ENCODE results near the gene UNC50. TPM values are rescaled to one million over a fixed set of nuclear protein-coding genes. Genes with fewer than 3 reads are reported as not detected.

Gene UNC50
- total RNA-seq, 1 donor from 2014 or later, result 27.9 TPM

- no peak for DNase-seq (ENCODE audit: low spot score)
- intact Hi-C loops (cut with DNase I), result loop anchor here (5.0 to 10.0 kb wide), 2 partner anchors 160 to 192 kb away; partner anchors contain the start of gene INPP4A
Measured at GRCh38 chr2:98604547-98604946, 3.8 kb upstream of the UNC50 start.

- intact Hi-C loops (cut with DNase I), result loop anchor here (5.0 to 10.0 kb wide), 2 partner anchors 43 to 160 kb away; partner anchors contain the start of gene INPP4A
- no peak for DNase-seq (ENCODE audit: low spot score)
Measured at GRCh38 chr2:98605076-98605475, 3.3 kb upstream of the UNC50 start.

- DNase-seq (ENCODE audit: low spot score), result no peak
- intact Hi-C loops (cut with DNase I), result loop anchor here (5.0 to 10.0 kb wide), 2 partner anchors 44 to 162 kb away; partner anchors contain the start of gene INPP4A
Measured at GRCh38 chr2:98606431-98606830, 2.0 kb upstream of the UNC50 start.

GRCh38 chr2:98607104-98607503 is 1.3 kb upstream of the UNC50 start:
- DNase-seq (ENCODE audit: low spot score), result no peak
- intact Hi-C loops (cut with DNase I), result loop anchor here (5.0 to 10.0 kb wide), 2 partner anchors 45 to 162 kb away; partner anchors contain the start of gene INPP4A

GRCh38 chr2:98607741-98608115 is 661 bp upstream of the UNC50 start:
- intact Hi-C loops (cut with DNase I), result loop anchor here (5.0 to 10.0 kb wide), 2 partner anchors 45 to 163 kb away; partner anchors contain the start of gene INPP4A
- DNase-seq (ENCODE audit: low spot score), result no peak

- DNase-seq (ENCODE audit: low spot score), result no peak
- intact Hi-C loops (cut with DNase I), result loop anchor here (5.0 to 10.0 kb wide), 2 partner anchors 47 to 164 kb away; partner anchors contain the start of gene INPP4A
Measured at GRCh38 chr2:98608962-98609604, 694 bp downstream of the UNC50 start.

- intact Hi-C loops (cut with DNase I), result no loop called here
- no peak for DNase-seq (ENCODE audit: low spot score)
Measured at GRCh38 chr2:98614024-98614739, 5.8 kb downstream of the UNC50 start.

- intact Hi-C loops (cut with DNase I), result no loop called here
- no peak for DNase-seq (ENCODE audit: low spot score)
Measured at GRCh38 chr2:98615481-98615880, 7.1 kb downstream of the UNC50 start.

GRCh38 chr2:98617149-98617548 is 8.8 kb downstream of the UNC50 start:
- intact Hi-C loops (cut with DNase I), result no loop called here
- no peak for DNase-seq (ENCODE audit: low spot score)

GRCh38 chr2:98623657-98624056 is 15.3 kb downstream of the UNC50 start:
- DNase-seq (ENCODE audit: low spot score), result no peak
- intact Hi-C loops (cut with DNase I), result no loop called here

- DNase-seq (ENCODE audit: low spot score), result no peak
- intact Hi-C loops (cut with DNase I), result no loop called here
Measured at GRCh38 chr2:98632351-98632750, 24.0 kb downstream of the UNC50 start.

- DNase-seq (ENCODE audit: low spot score), result no peak
- intact Hi-C loops (cut with DNase I), result no loop called here
Measured at GRCh38 chr2:98634406-98635092, 26.2 kb downstream of the UNC50 start.

- intact Hi-C loops (cut with DNase I), result no loop called here
- no peak for DNase-seq (ENCODE audit: low spot score)
Measured at GRCh38 chr2:98637401-98638147, 29.2 kb downstream of the UNC50 start.

GRCh38 chr2:98643496-98644100 is 35.2 kb downstream of the UNC50 start:
- DNase-seq (ENCODE audit: low spot score), result no peak
- intact Hi-C loops (cut with DNase I), result no loop called here

GRCh38 chr2:98647636-98648035 is 39.2 kb downstream of the UNC50 start:
- intact Hi-C loops (cut with DNase I), result loop anchor here (5.0 kb wide), 1 partner anchor 420 kb away; no protein-coding TSS in a partner anchor

GRCh38 chr2:98648451-98648850 is 40.1 kb downstream of the UNC50 start:
- intact Hi-C loops (cut with DNase I), result loop anchor here (5.0 kb wide), 1 partner anchor 419 kb away; no protein-coding TSS in a partner anchor
- DNase-seq (ENCODE audit: low spot score), result no peak

More at GRCh38 chr2:98647636-98648035, 39.2 kb downstream of the UNC50 start:
- no peak for DNase-seq (ENCODE audit: low spot score)

GRCh38 chr2:98649135-98649991 is 41.0 kb downstream of the UNC50 start:
- no peak for DNase-seq (ENCODE audit: low spot score)
- intact Hi-C loops (cut with DNase I), result loop anchor here (1.0 to 5.0 kb wide), 2 partner anchors 188 to 418 kb away; no protein-coding TSS in a partner anchor

- intact Hi-C loops (cut with DNase I), result loop anchor here (1.0 to 5.0 kb wide), 3 partner anchors 77 to 417 kb away; no protein-coding TSS in a partner anchor
- no peak for DNase-seq (ENCODE audit: low spot score)
Measured at GRCh38 chr2:98649992-98650375, 41.6 kb downstream of the UNC50 start.

Measured in cardiac septum (tissue), 1 donor.